IPS DF 4.7 (cell line): Measurements from ENCODE around the gene KPNA4.
"Not testable (repeated sequence)": the region's sequence is repeated elsewhere in the genome, so short reads cannot be mapped to it uniquely, and the experiment has no call there.

Experiments used
- DNase-seq: peaks from one replicate; pipeline ENCODE4 v3.0.0-alpha.2; 2013; ENCODE audit warnings: low spot score; ENCODE audit errors: extremely low read depth

The KPNA4 gene

GRCh38 chr3:160573955-160574525, 8.7 kb upstream of the KPNA4 start:
- not testable (repeated sequence) for DNase-seq

- no peak for DNase-seq
These were observed 4.7 kb upstream of the KPNA4 start for GRCh38 chr3:160569894-160570652.

GRCh38 chr3:160568989-160569388, 3.6 kb upstream of the KPNA4 start:
- no peak for DNase-seq

- no peak for DNase-seq
These were observed 2.4 kb upstream of the KPNA4 start for GRCh38 chr3:160567774-160568173.

GRCh38 chr3:160566499-160566898, 1.1 kb upstream of the KPNA4 start:
- DNase-seq = no peak

DNA sequence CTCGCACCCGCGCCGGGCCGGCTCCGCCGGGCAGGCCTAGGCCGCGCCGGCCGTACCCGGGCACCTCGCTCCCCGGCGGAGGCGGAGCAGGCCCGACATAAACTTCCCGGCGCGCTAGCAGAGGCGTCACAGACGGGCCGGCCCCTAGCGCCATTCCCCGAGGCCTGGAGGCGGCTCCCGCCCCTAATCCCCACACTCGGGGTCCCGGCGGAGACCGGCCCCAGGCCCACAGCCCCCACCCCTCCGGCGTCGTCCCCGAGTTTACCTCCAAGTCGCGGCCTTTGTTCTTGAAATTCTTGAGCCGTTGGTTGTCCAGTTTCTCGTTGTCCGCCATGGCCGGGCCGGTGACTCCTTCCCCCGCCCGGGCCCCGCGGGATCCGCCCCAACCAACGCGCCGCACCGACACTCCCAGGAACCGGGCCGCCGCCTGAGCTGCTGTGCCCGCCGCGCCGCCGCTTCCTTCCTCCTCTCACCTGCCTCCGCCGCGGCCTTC, 376 bp downstream of the KPNA4 start:
- no peak for DNase-seq

DNA sequence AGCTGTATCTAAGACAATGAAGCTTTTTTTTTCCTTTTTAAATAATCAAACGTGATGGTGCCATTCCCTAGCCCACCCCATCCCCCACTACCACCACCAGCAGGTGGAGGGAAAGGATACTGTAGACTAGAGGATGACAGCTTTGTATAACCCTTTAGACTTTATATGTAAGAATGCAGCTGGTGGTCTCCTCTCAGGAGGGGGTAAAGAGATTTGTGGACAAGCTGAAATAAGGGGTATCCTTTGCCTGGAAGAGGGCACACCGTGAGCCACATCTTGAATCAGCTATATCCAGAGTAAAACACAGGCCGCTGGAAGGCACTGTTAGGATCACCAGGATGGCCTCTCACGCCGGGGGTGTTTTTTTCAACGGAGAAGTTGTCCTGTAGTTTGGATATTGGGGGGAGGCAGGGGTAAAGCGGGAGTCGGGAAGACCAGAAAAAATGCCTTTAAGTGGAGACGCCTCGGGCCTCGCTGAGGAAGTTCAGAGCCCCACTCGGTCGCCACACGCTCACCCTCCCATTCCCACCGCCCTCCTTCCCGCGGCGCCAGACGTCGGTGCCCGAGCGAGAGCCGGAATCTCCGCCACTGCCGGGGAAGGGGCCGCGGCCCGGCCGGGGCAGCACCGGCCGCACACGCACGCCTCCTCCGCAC, 986 bp downstream of the KPNA4 start:
- no peak for DNase-seq

GRCh38 chr3:160562952-160563351, 2.4 kb downstream of the KPNA4 start:
- no peak for DNase-seq

- no peak for DNase-seq
These were observed 7.8 kb downstream of the KPNA4 start for GRCh38 chr3:160557571-160557970.

DNA sequence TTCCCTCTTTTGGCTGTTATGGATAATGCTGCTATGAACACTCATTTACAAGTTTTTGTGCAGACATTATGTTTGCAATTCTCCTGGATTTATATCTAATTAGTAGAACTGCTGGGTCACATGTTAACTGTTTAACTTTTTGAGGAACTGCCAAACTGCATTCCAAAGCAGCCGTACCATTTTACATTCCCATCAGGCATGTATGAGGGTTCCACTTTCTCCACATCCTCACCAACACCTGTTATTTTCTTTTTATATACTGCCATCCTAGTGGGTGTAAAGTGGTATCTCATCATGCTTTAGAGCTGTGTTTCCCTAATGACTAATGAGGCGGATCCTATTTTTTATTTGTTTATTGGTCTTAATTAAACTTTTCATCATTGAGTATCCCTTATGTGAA, 9.2 kb downstream of the KPNA4 start:
- no peak for DNase-seq

DNA sequence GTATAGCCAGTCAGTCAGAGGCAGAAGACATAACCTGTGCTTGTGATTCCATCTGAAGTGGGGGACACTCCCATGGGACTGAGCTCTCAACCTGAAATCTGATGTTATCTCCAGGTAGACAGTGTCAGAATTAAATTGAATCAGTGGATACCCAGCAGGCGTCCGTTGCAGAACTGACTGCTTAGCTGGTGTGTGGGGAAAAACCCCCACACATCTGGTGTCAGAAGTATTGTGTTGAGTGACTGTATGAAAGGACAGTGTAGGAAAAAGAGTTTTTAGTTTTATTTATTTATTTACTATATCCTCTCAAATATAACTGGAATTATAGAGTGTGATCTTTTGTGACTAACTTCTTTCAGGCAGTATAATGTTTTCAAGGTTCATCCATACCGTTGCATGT, 10.4 kb downstream of the KPNA4 start:
- DNase-seq = no peak

DNA sequence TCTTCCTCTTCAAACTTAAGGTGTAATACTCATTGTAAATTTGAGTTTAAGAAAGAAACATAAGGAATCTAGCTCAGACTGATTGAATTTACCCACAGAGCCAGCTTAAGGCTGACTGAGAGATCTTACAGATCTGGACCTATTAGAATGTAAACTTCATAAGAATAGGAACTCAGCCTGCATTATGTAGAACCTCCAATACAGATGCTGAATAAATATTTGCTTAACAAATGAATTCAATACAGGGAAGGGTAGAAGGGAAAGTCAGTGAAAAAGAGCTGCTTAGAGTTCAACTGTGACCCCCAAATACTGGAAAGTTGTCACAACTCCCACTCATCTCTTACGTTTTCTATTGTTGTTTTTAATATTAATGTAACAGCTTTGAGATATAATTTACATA, 11.5 kb downstream of the KPNA4 start:
- no peak for DNase-seq

GRCh38 chr3:160546727-160547126, 18.6 kb downstream of the KPNA4 start:
- DNase-seq = no peak

DNA sequence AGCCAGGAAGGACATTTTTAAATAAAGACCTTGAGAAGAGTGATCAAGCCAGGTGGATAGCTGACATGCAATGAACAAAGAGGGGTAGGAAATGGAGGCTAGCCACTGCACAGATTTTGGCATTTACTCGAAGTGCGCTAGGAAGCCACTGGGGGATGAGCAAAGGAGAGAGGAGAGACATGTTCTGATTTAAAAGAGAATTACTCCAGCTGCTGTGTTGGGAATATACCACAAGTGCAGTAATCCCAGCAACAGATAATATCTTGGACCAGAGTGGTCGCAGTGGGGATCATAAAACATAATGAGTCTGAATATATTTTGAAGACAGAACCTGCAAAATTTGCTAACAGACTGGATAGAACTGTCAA, 19.9 kb downstream of the KPNA4 start:
- no peak for DNase-seq

DNA sequence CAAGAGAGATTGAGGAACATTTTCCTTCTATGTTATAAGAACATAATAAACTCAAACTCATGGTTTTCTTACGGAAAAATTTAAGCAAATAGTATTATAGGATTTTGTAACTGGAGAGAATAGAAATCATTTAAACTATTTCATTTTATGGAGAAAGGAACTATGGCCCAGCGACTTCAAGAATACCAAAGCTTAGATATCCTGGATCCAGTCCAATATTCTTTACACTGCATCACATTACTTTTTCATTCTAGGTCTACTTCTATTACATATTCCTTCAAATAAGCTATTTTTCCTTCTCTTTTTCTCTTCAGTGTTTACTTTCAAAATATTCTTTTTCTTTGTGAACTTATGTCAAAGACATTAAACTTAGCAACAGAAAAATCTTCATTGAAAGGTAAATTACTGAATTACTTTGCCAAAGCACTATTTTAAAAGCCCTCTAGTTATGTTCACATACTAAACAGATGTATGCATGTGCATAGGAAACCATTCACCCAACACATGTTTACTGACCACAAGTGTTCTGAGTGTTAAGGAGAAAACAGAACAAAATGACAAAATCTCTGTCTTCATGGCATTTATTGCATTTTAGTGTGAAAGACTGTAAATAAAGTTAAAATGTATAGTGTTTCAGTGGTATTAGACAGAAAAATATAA, 20.4 kb downstream of the KPNA4 start:
- DNase-seq = no peak

GRCh38 chr3:160540551-160540950, 24.8 kb downstream of the KPNA4 start:
- DNase-seq = no peak

- no peak for DNase-seq
These were observed 26.5 kb downstream of the KPNA4 start for GRCh38 chr3:160538895-160539294.

- DNase-seq = no peak
These were observed 27.6 kb downstream of the KPNA4 start for GRCh38 chr3:160537729-160538128.

GRCh38 chr3:160532371-160532770, 33.0 kb downstream of the KPNA4 start:
- no peak for DNase-seq

DNA sequence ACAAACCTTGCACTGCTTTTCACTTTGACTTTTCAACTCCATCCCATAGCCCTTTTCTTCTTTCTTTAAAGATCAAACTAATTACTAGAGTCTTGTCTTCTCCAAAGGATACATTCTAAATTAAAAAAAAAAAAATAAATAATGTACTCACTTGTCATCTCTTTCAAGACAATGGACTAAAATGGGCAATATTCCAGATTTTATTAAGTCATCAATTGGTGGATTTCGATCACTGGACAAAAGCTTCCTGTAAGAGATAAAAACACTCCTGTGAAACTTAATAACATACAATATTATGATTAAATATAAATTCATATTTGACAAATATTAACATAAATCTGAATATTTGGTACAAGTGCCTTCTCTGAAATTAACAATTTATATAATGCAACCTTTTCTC, 34.1 kb downstream of the KPNA4 start:
- no peak for DNase-seq

DNA sequence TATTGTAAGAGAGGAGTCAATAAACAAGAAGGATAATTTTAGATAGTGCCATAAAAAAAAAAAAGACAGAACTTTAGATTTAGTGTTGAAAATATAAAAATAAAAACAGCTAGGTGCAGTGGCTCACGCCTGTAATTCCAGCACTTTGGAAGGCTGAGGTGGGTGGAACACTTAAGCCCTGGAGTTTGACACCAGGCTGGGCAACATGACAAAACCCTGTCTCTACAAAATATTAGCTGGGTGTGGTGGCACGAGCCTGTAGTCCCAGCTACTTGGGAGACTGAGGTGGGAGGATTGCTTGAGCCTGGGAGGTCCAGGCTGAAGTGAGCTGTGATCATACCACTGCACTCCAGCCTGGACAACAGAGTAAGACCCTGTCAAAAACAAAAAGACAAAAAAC, 49.0 kb downstream of the KPNA4 start:
- DNase-seq = not testable (repeated sequence)

DNA sequence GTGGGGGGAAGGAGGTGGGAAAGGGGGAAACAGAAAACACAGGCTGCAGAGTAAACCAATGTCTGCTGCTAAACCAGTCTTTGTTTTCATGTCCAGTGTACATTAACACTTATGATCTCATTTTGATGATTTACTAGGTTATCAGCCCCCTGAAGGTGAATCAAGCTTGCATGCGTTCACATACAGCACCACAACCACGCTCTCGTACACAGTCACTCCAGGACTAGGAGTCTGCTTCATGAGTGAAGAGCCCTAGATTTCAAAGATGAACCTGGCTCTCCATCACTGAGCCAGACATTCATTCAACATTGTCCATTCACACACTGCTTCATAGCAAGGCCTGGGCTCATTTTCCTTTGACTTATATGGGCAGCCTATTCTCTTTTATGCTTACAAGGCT, 64.0 kb downstream of the KPNA4 start:
- no peak for DNase-seq
